ENCODE data around the gene PCGF3.
"Not testable (repeated sequence)": the region's sequence is repeated elsewhere in the genome, so short reads cannot be mapped to it uniquely, and the experiment has no call there.

DNA sequence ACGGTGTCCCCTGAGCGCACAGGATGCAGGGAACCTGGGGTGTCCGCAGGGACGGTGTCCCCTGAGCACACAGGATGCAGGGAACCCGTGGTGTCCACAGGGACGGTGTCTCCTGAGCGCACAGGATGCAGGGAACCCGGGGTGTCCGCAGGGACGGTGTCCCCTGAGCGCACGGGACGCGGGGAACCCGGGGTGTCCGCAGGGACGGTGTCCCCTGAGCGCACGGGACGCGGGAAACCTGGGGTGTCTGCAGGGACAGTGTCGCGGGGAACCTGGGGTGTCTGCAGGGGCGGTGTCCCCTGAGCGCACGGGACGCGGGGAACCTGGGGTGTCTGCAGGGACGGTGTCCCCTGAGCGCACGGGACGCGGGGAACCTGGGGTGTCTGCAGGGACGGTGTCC, 30.9 kb downstream of the PCGF3 start:
- not testable (repeated sequence) for TF ChIP-seq CTCF (conservative IDR thresholded peaks at IDR 0.05 in 1 of 2, IDR thresholded peaks at IDR 0.05 in 1 of 2; ENCODE audit: extremely low read depth in 1 of 2, insufficient read depth in 1 of 2, low read depth in 1 of 2, low read length in 2 of 2); EZH2 (IDR thresholded peaks at IDR 0.05; ENCODE audit: borderline replicate concordance, low read length)
